ENCODE measurements around the gene PLAC9.
"Not testable (repeated sequence)": the region's sequence is repeated elsewhere in the genome, so short reads cannot be mapped to it uniquely, and the experiment has no call there.

The PLAC9 gene

GRCh38 chr10:80132299-80133139, at the start of gene PLAC9:
TSS of gene PLAC9 (plus strand) at chr10:80132730. CDS start at chr10:80132763, 33 bp downstream.
- DNase-seq: no peak

- DNase-seq: no peak
These were observed 42.4 kb upstream of the PLAC9 start for GRCh38 chr10:80090121-80090520.

- no peak for DNase-seq
These were observed 38.3 kb upstream of the PLAC9 start for GRCh38 chr10:80094231-80094630.

GRCh38 chr10:80098272-80098671, 34.3 kb upstream of the PLAC9 start:
- not testable (repeated sequence) for DNase-seq

GRCh38 chr10:80099295-80099694, 33.2 kb upstream of the PLAC9 start:
- DNase-seq: not testable (repeated sequence)

GRCh38 chr10:80100116-80100515, 32.4 kb upstream of the PLAC9 start:
- no peak for DNase-seq

- no peak for DNase-seq
These were observed 31.5 kb upstream of the PLAC9 start for GRCh38 chr10:80100861-80101695.

- DNase-seq: no peak
These were observed 28.2 kb upstream of the PLAC9 start for GRCh38 chr10:80104066-80104926.

GRCh38 chr10:80108576-80109239, 23.8 kb upstream of the PLAC9 start:
- no peak for DNase-seq

GRCh38 chr10:80110986-80111385, 21.5 kb upstream of the PLAC9 start:
- DNase-seq: no peak

GRCh38 chr10:80118669-80119068, 13.9 kb upstream of the PLAC9 start:
- DNase-seq: no peak

- no peak for DNase-seq
These were observed 10.3 kb upstream of the PLAC9 start for GRCh38 chr10:80122110-80122710.

GRCh38 chr10:80122746-80123145, 9.8 kb upstream of the PLAC9 start:
- DNase-seq: no peak

GRCh38 chr10:80126876-80127275, 5.7 kb upstream of the PLAC9 start:
- no peak for DNase-seq

- DNase-seq: no peak
These were observed 1.0 kb upstream of the PLAC9 start for GRCh38 chr10:80131499-80131901.

- DNase-seq: no peak
These were observed 676 bp downstream of the PLAC9 start for GRCh38 chr10:80133206-80133605.

- DNase-seq: not testable (repeated sequence)
These were observed 1.2 kb downstream of the PLAC9 start for GRCh38 chr10:80133687-80134086.

GRCh38 chr10:80136134-80136571, 3.6 kb downstream of the PLAC9 start:
- DNase-seq: no peak

GRCh38 chr10:80137031-80137862, 4.7 kb downstream of the PLAC9 start:
- no peak for DNase-seq

- DNase-seq: no peak
These were observed 5.4 kb downstream of the PLAC9 start for GRCh38 chr10:80137920-80138319.

GRCh38 chr10:80139265-80139664, 6.7 kb downstream of the PLAC9 start:
- DNase-seq: no peak

All from NCI-H187 (cell line).